Muscle of back (tissue), 11 donors: ENCODE measurements around the gene RALGAPA2. TPM values are rescaled to one million over a fixed set of nuclear protein-coding genes. Genes with fewer than 3 reads are reported as not detected.

Experiments
- DNase-seq, 3 donors: peaks; one replicate each; pipeline versions ENCODE4 v3.0.0 to v3.0.0-alpha.2; 2013
- polyA plus RNA-seq, 10 donors: library from polyadenylated mRNA; unstranded; fragments of 120-200 nt; gene quantifications; one replicate each; pipeline ENCODE4 v1.2.1, GENCODE V29; 2013; ENCODE audit not compliant: insufficient read length in 10 of 10

Gene RALGAPA2
- polyA plus RNA-seq, 10 donors = 6.8 to 12.3 (median 10.2) TPM

DNA sequence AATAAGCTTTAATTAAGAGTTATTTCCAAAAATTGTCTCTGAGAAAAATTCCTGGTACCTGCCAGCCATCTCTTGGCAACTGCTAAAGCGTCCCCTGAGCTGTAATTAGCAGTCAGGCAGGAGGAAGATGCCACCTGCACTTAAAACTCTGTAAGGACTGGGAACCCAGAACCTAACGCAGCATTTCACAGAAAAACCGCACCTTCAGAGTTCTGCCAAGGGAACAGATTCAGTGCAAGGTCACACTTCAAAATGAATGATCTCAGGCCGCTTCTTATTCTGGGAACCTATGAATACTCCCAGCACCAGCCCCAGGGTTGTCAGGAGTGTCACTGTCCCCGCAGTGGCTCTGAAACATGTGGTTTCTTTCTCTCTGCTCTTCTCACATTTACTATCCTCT is 307.8 kb downstream of the RALGAPA2 start:
- no peak for DNase-seq

DNA sequence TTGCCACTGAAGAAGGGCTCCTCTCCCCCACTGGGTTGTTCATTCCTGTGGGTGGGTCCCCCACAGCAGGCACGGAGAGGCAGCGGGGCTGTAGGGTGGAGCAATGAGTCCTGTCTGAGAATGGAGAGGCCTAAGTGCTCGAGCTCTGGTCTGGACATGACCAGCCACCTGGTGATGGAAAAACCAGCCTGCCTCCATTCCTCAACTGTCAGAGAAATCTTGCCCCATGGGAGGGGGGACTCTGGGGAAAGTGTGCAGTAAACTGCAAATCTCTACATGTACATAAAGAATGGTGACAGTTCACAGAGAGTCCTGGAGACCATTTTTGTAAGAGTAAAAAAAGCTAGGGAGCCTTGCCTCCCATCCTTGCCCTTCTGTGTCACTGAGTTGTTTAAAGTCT is 310.5 kb downstream of the RALGAPA2 start:
- DNase-seq = no peak

DNA sequence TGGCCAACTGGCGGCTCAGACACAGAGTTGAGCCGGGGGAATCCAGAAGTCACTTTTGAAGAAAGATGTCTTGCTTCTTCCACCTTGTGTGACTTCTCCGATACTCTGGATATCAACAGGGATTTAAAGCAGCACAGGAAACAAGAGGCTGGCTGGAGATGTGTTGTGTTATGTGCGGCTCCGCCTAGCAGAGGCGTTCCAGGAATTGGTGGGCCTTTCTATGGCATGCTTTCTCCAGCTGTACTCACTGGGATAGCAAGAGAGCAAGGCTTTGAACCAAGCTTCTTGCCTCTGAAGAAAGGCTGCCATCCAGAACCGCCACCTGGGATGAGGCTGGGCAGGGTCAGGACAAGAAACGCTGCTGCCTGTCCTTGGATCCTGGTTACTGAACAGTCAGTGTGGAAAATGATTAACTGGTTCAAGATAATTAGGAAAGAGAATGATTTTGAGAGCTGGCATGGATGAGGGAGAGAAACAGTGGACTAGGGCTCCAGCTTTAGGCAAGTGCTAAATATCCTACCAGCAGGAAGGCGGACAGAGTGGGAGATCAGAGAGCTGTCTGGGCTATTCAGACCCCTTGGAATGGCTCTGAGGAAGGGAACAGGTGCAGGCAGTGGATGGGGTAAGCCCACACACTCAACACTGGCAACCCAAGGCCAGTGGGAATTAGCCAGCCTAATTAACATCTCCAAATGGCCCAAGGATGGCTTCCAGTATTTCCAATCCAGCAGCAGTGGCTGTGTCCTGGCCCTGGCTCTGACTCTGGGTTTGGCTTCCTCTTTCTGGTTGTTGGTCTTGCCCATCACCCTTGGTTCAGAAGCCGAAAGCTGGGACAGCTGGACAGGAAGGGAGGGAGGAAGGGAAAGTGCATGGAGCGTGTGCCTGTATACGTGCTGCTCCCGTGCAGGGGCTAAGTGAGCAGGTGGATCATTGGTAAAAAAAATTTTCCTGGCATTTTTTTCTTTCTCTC is 312.6 kb downstream of the RALGAPA2 start:
- DNase-seq = no peak

DNA sequence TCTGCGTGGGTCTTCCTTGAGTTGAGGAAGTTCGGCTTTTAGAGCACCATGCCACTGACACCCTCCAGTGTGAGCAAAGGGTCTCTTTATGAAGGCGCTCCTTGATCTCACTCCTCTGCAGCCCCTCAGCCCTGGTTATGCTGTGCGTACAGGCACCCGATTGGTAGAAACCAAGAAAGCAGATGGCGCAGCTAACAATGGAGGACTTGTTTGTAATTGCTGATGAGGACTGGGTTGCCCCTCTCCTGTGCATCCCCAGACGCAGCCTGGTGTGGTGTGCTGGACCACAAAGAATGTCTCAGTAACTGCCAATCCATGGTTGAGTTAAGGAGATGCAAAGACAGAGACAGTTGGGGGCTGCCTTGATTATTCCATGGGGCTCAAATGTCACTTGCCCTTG is 314.3 kb downstream of the RALGAPA2 start:
- DNase-seq = no peak

DNA sequence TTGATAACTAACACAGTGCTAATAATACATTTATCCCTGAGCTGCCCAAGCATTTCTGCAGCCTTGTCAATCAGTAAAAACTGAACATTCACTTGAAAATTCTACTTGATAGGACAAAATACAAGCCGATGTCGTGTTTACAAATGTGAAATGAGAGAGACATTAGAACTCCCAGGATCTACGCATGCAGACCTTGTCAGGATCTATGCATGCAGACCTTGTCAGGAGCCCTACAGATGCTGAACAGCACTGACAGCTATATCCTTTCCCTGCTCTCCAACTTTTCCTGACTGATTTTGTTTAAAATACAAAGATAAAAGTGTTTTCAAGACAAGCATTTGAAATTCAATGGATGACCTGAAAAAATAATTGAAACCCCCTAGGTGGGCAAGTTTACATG is 315.6 kb downstream of the RALGAPA2 start:
- no peak for DNase-seq

DNA sequence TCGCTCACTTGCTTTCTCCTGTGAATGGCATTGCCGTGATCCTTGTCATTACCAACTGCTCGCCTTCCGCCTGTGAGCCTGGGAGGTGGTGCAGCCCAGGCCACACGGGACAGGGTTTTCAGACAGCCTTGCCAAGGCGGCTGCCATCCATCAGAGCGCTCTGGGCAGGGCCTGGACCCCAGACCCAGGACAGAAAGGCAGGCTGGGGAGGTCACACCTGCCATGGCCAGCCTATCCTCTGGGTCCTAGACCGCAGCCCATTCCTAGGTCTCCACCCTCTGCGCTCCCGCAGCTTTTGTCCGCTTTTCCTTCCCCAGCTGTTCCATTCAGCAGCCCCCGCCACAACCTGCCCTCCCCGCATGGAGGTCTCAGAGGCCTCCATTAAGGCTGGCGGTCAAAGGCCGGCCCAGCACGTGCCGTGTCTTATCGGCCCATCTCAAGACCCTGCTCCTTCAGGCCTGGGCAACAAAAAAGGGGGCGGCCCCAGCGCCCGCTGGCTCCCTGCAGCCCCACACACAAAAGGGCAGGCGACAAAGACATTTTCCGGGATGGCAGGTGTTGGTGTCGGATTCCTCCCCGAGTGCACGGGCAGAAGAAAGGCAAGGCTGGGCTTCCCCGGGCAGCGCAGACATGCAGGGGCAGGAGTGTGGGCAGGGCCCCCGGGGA is 316.4 kb downstream of the RALGAPA2 start:
- DNase-seq = no peak

DNA sequence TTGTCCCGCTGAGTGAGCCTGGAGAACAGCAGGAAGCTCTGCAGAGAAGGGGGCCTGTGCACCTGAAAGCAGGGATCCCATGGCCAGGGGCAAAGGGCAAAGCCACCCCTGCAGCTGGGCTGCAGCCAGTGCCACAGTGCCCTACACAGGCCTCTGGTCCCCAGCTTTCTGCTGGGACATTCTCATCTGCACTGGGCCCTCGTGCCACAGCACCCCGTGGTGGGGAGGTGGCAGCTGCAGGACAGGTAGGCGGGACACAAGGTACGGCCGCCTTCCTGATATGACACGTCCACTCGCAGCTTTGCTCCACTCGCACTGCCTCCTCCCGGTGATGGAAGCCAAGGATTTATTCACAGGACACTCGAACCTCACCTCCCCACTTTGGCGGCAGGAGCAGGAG is 317.4 kb downstream of the RALGAPA2 start:
- no peak for DNase-seq

DNA sequence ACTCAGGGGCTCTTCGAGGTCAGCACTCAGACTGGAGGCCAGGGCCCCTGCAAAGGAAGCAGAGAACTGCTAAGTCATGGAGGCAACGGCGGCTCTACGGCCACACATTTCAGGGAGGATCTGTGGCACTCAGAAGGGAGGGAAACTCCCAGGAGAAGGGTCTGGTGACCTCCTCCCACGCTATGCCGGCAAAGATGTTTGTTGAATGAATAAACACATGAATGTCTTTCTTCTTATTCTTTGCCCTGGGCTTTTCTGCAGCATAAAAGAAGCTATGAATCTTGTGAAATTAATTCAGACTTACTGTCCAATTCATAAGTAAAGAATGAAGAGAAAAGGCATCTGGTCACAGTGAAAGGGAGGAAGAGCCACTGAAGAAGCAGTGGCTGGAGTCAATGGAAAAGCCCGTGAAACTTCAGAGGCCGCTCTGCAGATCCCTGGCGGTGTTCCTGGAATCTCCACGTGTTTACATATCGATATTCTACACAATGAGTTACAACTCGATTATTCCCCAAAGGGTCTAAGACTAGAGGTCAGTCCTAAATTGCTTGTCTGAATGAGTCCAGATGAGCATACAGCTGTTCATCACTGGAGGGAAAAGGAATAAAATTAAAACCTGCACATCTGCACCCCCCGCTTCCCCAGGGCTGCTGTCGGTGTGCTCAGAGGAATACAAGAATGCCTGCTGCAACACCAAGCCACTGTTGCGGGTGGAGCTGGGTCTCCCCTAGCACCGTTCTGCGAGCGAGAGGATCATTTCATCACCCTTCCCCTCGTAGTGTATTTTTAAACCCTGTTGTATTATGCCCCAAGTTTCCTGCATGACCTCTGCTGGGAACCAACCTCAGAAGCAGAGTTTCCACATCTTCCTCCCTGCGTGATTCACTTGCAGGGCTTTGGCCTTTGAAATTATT is 319.0 kb downstream of the RALGAPA2 start:
- peak; percentile 58 to 89 (median 79) for DNase-seq

DNA sequence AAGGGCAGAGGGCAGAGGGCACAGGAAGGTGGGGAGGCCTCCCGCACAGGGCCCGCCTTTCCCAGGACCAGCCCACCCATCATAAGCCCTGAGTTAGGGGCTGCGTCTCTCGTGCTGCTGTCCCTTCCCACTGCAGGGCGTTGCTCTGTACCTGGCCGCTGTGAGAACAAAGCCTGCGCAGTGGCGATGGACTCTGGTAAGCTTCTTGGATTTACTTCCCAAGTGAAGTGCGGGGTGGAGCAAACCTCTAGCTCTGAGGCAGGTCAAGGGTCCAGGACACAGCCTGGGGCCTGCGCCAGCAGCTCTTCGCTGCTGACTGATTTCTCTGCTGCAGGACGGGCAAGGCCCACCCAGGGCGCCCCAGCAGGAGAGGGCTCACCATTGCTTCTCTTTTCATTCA is 320.7 kb downstream of the RALGAPA2 start:
- DNase-seq = no peak

DNA sequence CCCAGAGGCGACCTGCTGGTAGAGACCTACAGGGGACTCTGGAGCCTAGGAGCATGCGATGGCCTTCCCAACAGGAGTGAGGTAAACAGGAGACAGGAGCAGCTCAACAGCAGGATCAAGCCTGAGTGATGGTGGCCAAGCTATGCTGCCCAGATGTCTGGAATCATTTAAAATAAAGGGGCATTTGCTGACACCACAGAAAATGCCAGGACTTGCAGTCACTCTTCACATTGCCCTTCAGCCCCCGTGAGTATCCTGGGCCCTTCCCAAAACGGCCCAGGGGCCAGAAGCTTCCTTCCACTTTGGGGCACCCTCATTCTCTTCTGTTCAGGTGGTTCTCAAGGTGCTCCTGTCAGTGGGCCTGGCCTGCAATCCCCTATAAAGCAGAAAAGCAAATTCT is 321.3 kb downstream of the RALGAPA2 start:
- DNase-seq = no peak

DNA sequence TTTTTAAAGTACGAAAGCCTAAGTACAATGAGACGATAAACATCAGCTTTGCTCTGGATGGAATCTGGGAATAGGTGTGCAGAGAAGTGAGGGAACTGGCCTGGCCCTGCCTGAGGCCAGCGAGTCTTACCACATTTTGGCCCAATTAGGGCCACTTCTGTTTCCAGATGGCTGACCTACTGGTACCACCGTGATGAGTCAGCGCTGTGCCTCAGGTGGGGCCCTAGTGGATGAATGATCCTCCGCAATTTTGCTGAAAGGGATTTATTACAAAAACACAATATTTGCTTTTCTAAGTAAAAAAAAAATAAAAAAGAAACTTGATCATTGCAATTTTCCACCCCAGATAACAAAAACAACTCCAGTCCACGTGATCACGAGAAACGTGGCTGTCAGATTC is 322.1 kb downstream of the RALGAPA2 start:
- no peak for DNase-seq

DNA sequence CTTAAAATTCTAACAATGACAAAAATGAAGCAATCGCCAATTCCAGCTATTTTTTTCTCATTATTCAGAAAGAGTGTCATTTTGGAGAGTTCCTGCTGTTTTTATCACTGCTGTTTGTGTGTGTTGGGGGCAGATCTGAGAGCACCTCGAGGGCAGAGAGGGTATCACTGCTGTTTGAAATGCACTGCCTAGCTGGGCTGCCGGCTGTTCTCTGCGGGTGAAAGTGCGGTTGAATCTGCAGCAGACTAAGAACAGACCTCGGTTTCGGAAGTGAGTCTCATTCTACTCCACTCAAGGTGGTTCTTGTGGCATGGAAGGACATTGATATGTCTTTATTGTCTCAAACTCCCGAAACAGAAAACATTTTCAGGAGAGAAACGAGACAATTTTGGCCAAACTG is 326.3 kb downstream of the RALGAPA2 start:
- no peak for DNase-seq

DNA sequence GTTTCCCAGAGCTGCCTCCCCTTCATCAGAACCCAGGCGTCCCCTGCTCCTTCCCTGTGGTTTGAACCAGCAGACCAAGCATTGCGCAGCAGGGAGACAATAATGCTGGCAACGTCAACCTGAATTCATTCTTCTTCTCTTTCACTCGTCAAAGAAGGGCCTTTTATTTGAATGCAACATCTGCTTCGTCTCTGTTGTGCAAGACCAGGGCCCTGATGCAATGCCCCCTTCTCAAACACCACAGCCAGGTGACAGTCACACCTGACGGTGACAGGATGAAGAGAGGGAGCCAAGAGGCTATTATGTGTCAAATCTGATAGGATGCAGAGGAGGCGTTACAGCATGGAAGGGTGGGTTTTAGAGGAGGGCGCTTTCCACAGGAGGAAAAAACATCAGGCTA is 336.6 kb downstream of the RALGAPA2 start:
- no peak for DNase-seq

DNA sequence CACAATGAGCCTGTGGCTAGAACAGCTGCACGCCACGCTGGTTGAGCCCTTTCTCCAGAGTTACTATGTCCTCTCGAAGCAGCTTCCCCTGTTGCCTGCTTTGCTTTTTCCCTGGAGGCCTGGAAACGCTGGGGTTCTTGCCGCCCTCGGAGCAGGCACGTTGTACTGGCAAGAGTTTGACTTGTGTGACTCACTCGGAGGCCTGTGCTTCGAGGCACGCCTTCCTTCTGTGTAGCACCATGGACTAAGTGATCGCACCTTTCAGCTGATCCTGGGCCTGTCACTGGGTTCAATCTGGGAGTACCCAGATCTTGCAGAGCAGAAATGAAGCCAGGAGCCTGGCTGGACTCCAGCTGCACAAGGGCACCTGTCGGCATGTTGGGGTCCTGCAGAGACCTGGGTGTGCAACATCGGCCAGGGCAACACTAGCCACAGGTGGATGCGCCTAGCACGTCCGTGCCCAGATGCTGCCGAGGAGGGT is 339.3 kb downstream of the RALGAPA2 start:
- peak in 1 of 3 donors; percentile 15 for DNase-seq

DNA sequence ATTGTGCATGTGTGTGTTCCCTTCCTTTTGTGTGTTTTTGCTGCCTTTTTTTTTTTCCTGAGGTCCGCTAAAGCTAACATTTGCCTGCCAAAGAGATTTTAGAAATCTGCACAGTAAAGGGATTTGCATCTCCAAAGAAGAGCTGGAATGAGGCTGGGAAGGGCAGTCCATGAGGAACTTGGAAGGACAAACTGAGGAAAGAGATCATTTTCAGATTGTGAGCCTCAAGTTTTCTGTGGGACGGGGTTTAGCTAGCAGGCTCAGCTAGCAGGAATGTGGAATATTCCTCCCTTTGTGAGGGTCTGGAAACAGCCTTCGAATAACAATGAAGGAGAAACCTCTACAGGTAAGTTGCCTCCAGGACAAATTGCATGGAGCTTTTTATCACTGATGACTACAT is 340.8 kb downstream of the RALGAPA2 start:
- DNase-seq = no peak

DNA sequence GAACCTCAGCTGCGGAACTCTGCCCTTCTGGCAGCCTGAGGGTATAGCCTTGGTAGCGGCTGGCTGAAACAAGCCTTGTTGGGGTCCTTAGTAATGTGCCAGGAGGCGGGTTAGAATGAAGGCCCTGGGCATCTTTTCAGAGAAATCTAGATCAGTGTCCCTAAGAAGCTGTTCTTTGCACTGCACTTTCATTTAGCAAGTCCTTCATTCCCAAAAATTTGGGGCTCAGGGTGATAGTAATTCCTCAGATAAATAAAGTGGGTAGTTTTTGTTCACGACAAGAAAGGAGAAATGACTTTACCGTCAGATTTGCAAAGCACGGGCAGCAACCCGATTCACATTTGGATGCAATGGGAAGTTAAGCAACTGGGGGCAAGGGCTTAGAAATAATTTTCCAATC is 341.4 kb downstream of the RALGAPA2 start:
- no peak for DNase-seq

DNA sequence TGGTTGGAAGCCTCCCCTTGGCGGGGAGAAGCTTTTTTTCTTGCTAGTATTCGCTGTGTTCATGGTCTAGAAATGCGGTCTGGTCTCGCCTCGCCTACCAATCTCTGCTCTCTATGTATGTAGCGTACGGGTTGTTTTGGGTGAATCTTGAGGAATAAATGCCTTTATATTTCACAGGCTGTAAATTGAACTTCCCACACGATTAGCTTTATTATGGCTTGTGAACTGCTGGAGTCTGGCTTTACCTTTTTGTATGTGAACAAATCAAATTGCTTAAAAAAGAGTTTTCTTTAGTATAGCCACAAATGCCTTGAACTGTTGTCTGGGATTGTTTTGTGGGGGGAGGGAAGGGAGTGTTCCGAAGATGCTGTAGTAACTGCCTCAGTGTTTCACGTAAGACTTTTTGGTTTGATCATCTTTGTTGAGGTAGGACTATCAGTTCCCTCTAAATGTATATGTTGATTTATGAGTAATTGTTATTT is 342.3 kb downstream of the RALGAPA2 start:
- DNase-seq = peak in 1 of 3 donors; percentile 38

DNA sequence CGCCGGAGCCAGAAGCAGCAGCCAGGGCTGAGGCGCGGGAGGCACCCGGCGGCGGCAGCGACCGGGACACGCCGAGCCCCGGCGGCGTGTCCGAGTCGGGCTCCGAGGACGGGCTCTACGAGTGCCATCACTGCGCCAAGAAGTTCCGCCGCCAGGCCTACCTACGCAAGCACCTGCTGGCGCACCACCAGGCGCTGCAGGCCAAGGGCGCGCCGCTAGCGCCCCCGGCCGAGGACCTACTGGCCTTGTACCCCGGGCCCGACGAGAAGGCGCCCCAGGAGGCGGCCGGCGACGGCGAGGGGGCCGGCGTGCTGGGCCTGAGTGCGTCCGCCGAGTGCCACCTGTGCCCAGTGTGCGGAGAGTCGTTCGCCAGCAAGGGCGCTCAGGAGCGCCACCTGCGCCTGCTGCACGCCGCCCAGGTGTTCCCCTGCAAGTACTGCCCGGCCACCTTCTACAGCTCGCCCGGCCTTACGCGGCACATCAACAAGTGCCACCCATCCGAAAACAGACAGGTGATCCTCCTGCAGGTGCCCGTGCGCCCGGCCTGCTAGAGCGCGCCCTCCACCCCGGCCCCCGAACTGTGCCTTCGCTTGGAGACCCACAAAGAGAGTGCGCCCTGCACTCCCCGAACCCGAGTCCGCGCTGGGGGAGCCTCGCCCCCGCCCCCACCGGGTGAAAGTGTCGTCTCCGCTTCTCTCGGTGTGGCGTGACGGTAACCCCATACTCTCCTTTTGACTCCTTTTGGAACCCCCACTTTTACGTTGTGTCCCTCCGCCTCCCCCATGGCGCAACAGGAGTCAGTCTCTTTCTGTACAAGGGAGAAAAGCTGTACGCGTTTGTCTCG is 343.0 kb downstream of the RALGAPA2 start:
- peak in 1 of 3 donors; percentile 16 for DNase-seq

DNA sequence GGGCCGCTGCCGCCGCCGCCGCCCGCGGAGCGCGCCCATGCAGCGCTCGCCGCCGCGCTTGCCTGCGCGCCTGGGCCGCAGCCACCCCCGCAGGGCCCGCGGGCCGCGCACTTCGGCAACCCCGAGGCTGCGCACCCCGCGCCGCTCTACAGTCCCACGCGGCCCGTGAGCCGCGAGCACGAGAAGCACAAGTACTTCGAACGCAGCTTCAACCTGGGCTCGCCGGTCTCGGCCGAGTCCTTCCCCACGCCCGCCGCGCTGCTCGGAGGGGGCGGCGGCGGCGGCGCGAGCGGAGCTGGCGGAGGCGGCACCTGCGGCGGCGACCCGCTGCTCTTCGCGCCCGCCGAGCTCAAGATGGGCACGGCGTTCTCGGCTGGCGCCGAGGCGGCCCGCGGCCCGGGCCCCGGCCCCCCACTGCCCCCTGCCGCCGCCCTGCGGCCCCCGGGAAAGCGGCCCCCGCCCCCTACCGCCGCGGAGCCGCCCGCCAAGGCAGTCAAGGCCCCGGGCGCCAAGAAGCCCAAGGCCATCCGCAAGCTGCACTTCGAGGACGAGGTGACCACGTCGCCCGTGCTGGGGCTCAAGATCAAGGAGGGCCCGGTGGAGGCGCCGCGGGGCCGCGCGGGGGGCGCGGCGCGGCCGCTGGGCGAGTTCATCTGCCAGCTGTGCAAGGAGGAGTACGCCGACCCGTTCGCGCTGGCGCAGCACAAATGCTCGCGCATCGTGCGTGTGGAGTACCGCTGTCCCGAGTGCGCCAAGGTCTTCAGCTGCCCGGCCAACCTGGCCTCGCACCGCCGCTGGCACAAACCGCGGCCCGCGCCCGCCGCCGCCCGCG is 343.8 kb downstream of the RALGAPA2 start:
- peak in 1 of 3 donors; percentile 36 for DNase-seq
